HEK293T (cell line): ENCODE data around the gene DCBLD1.

Experiments used
- BHLHE40 ChIP-seq: fragments of 450-650 bp; IDR thresholded peaks from 2 replicates; pipeline ENCODE4 v1.6.1; 2016; ENCODE audit warnings: mild to moderate bottlenecking, moderate library complexity, borderline replicate concordance
- ELF4 ChIP-seq: fragments of 450-650 bp; IDR thresholded peaks from 2 replicates; pipeline ENCODE4 v1.6.1; 2017; ENCODE audit warnings: antibody characterized with exemption
- FOXA1 ChIP-seq: fragments of 450-650 bp; IDR thresholded peaks from 2 replicates; pipeline ENCODE4 v1.6.1; 2016; ENCODE audit warnings: mild to moderate bottlenecking
- FOXK2 ChIP-seq: fragments of 450-650 bp; IDR thresholded peaks from 2 replicates; pipeline ENCODE4 v1.6.1; 2016; ENCODE audit warnings: mild to moderate bottlenecking
- FOXM1 ChIP-seq: fragments of 450-650 bp; IDR thresholded peaks from 2 replicates; pipeline ENCODE4 v1.6.1; 2017; ENCODE audit warnings: mild to moderate bottlenecking, borderline replicate concordance
- HDGF ChIP-seq: fragments of 450-650 bp; IDR thresholded peaks from 2 replicates; pipeline ENCODE4 v1.6.1; 2017; ENCODE audit warnings: antibody characterized with exemption, borderline replicate concordance
- LEF1 ChIP-seq: fragments of 450-650 bp; IDR thresholded peaks from 2 replicates; pipeline ENCODE4 v1.6.1; 2017; ENCODE audit warnings: mild to moderate bottlenecking, borderline replicate concordance
- NFRKB ChIP-seq: fragments of 450-650 bp; IDR thresholded peaks from 2 replicates; pipeline ENCODE4 v1.6.1; 2016; ENCODE audit warnings: mild to moderate bottlenecking, moderate library complexity
- PKNOX1 ChIP-seq: fragments of 450-650 bp; IDR thresholded peaks from 2 replicates; pipeline ENCODE4 v1.6.1; 2016
- SP1 ChIP-seq: fragments of 450-650 bp; IDR thresholded peaks from 2 replicates; pipeline ENCODE4 v1.6.1; 2017
- SUZ12 ChIP-seq: fragments of 450-650 bp; IDR thresholded peaks from 2 replicates; pipeline ENCODE4 v1.6.1; 2016; ENCODE audit warnings: mild to moderate bottlenecking
- TARDBP ChIP-seq: fragments of 450-650 bp; IDR thresholded peaks from 2 replicates; pipeline ENCODE4 v1.6.1; 2016
- ZNF384 ChIP-seq: fragments of 450-650 bp; IDR thresholded peaks from 2 replicates; pipeline ENCODE4 v1.6.1; 2016

GRCh38 chr6:117568247-117568646 is 85.8 kb downstream of the DCBLD1 start:
- TF ChIP-seq FOXM1 (no peak), PKNOX1 (no peak), ZNF384 (no peak), FOXA1 (no peak), FOXK2 (no peak), HDGF (no peak), SP1 (no peak), SUZ12 (no peak), TARDBP (no peak), BHLHE40 (no peak), ELF4 (no peak), NFRKB (no peak), LEF1 (no peak)
